Liver (tissue), 9 donors: ENCODE results near the gene DTD1. TPM values are rescaled to one million over a fixed set of nuclear protein-coding genes. Genes with fewer than 3 reads are reported as not detected.

Source experiments
- DNase-seq: peaks from one replicate; pipeline ENCODE4 v3.0.0-alpha.2; 2017; ENCODE audit warnings: low spot score
- H3K27ac ChIP-seq, 2 donors: one replicate each; pipeline ENCODE4 v1.7.0; 2013; ENCODE audit warnings: inconsistent platforms in 2 of 2, low read length in 2 of 2, control low read depth in 1 of 2, low read depth in 1 of 2, mild to moderate bottlenecking in 1 of 2
- H3K27me3 ChIP-seq, 4 donors: one replicate each; pipeline versions ENCODE4 v1.6.1 to v1.7.0; 2013; ENCODE audit warnings: low read length in 3 of 4, inconsistent platforms in 1 of 4, mild to moderate bottlenecking in 1 of 4, moderate library complexity in 1 of 4; ENCODE audit not compliant: control insufficient read depth in 4 of 4, insufficient read depth in 4 of 4
- H3K36me3 ChIP-seq, 4 donors: one replicate each; pipeline versions ENCODE4 v1.6.1 to v1.7.0; 2013; ENCODE audit warnings: low read length in 3 of 4, mild to moderate bottlenecking in 3 of 4, low read depth in 1 of 4, moderate library complexity in 1 of 4; ENCODE audit not compliant: control insufficient read depth in 4 of 4, insufficient read depth in 3 of 4
- H3K4me1 ChIP-seq, 4 donors: one replicate each; pipeline versions ENCODE4 v1.6.1 to v1.7.0; 2013; ENCODE audit warnings: low read length in 3 of 4, mild to moderate bottlenecking in 3 of 4, moderate library complexity in 1 of 4; ENCODE audit not compliant: control insufficient read depth in 4 of 4, insufficient read depth in 4 of 4
- H3K4me3 ChIP-seq, 3 donors: one replicate each; pipeline versions ENCODE4 v1.6.1 to v1.7.0; 2013; ENCODE audit warnings: low read length in 3 of 3, control low read depth in 1 of 3, low read depth in 1 of 3, mild to moderate bottlenecking in 1 of 3
- H3K9ac ChIP-seq, 2 donors: one replicate each; pipeline ENCODE4 v1.7.0; 2013; ENCODE audit warnings: low read length in 2 of 2, mild to moderate bottlenecking in 2 of 2, moderate library complexity in 2 of 2, control low read depth in 1 of 2, low read depth in 1 of 2
- H3K9me3 ChIP-seq, 4 donors: one replicate each; pipeline versions ENCODE4 v1.6.1 to v1.7.0; 2013; ENCODE audit warnings: low read length in 3 of 4; ENCODE audit not compliant: control insufficient read depth in 4 of 4
- ATF3 ChIP-seq: IDR thresholded peaks from 2 replicates; pipeline ENCODE4 v1.6.1; 2016; ENCODE audit warnings: antibody characterized with exemption
- EGR1 ChIP-seq, 2 donors: IDR thresholded peaks; 2 replicates each; pipeline ENCODE4 v1.6.1; 2016 to 2018; ENCODE audit warnings: antibody characterized with exemption in 2 of 2, low read depth in 2 of 2
- FOXA1 ChIP-seq: IDR thresholded peaks from 2 replicates; pipeline ENCODE4 v1.6.1; 2016; ENCODE audit warnings: antibody characterized with exemption
- FOXA2 ChIP-seq: IDR thresholded peaks from 2 replicates; pipeline ENCODE4 v1.6.1; 2016; ENCODE audit warnings: antibody characterized with exemption
- GABPA ChIP-seq, 2 donors: IDR thresholded peaks in 1 of 2; conservative IDR thresholded peaks in 1 of 2; 2 replicates each; pipeline ENCODE4 v1.6.1; 2016; ENCODE audit warnings: antibody characterized with exemption in 2 of 2, mild to moderate bottlenecking in 1 of 2, moderate library complexity in 1 of 2
- HNF4A ChIP-seq, 2 donors: conservative IDR thresholded peaks; 2 replicates each; pipeline ENCODE4 v1.6.1; 2016; ENCODE audit warnings: antibody characterized with exemption in 2 of 2, mild to moderate bottlenecking in 2 of 2
- HNF4G ChIP-seq: IDR thresholded peaks from 2 replicates; pipeline ENCODE4 v1.6.1; 2016; ENCODE audit warnings: antibody characterized with exemption
- JUND ChIP-seq, 2 donors: IDR thresholded peaks; 2 replicates each; pipeline ENCODE4 v1.6.1; 2016; ENCODE audit warnings: antibody characterized with exemption in 2 of 2
- NR2F2 ChIP-seq: IDR thresholded peaks from 2 replicates; pipeline ENCODE4 v1.6.1; 2016; ENCODE audit warnings: antibody characterized with exemption
- RAD21 ChIP-seq, 2 donors: IDR thresholded peaks; 2 replicates each; pipeline ENCODE4 v1.6.1; 2016; ENCODE audit warnings: antibody characterized with exemption in 2 of 2, mild to moderate bottlenecking in 2 of 2
- RXRA ChIP-seq, 2 donors: IDR thresholded peaks; 2 replicates each; pipeline ENCODE4 v1.6.1; 2017 to 2018; ENCODE audit warnings: antibody characterized with exemption in 2 of 2, mild to moderate bottlenecking in 1 of 2
- TAF1 ChIP-seq: conservative IDR thresholded peaks from 2 replicates; pipeline ENCODE4 v1.6.1; 2016; ENCODE audit warnings: antibody characterized with exemption, mild to moderate bottlenecking
- YY1 ChIP-seq: IDR thresholded peaks from 2 replicates; pipeline ENCODE4 v1.6.1; 2016; ENCODE audit warnings: antibody characterized with exemption, mild to moderate bottlenecking
- WGBS: extraction: QIAGEN DNeasy Blood & Tissue Kit; methylation state at CpG from one replicate; pipeline ENCODE4 v1.1.7; 2013; 5-methylcytosine and 5-hydroxymethylcytosine counted together
- polyA plus RNA-seq, 2 donors: library from polyadenylated mRNA; stranded (reverse) in 1 of 2; unstranded in 1 of 2; fragments of 200-250 nt in 1 of 2; fragments of >200 nt in 1 of 2; fragmentation: Nextera tagmentation in 1 of 2; extraction: Ambion mirVana in 1 of 2; gene quantifications; one replicate each; pipeline versions ENCODE4 v1.2.1 to v1.2.3, GENCODE V29; 2013 to 2015
- total RNA-seq, 2 donors: library from RNA; depleted of rRNA; stranded (reverse); fragments of >200 nt; gene quantifications; one replicate each; pipeline ENCODE4 v1.2.3, GENCODE V29; 2014
- TF ChIP-seq, protein P1 (sequence below): IDR thresholded peaks from 2 replicates; pipeline ENCODE4 v1.6.1; 2016; ENCODE audit warnings: antibody characterized with exemption
- TF ChIP-seq, protein P2 (sequence below): IDR thresholded peaks from 2 replicates; pipeline ENCODE4 v1.6.1; 2016; ENCODE audit warnings: antibody characterized with exemption, mild to moderate bottlenecking
- TF ChIP-seq, protein P3 (sequence below): IDR thresholded peaks from 2 replicates; pipeline ENCODE4 v1.6.1; 2016; ENCODE audit warnings: antibody characterized with exemption
- TF ChIP-seq, protein P4 (sequence below): fragments of 150-350 bp; IDR thresholded peaks from 2 replicates; pipeline ENCODE4 v1.5.1; 2017; ENCODE audit warnings: improper control_type of control experiment, low read depth, low read length; ENCODE audit not compliant: missing input control
- donor health status: healthy.
- donor health status: healthy.
- donor health status: healthy.
- donor health status: healthy.
- donor health status: healthy.

The DTD1 gene
- total and polyA plus RNA-seq, 4 donors = 7.8 to 11.3 (median 10.1) TPM

- Histone ChIP-seq H3K36me3 (no peaks in the 10 kb centered on the region), H3K9ac (no peak overlapping the region), H3K4me1 (no peaks in the 10 kb centered on the region), H3K4me3 (no peak overlapping the region), H3K27ac (no peak overlapping the region), H3K27me3 (no peaks in the 10 kb centered on the region), H3K9me3 (no peaks in the 10 kb centered on the region)
- DNase-seq = no peak
- TF ChIP-seq FOXA2 (no peak), RAD21 (IDR thresholded peaks at IDR 0.05) (no peak), TAF1 (no peak), FOXA1 (no peak), HNF4G (no peak), HNF4A (conservative IDR thresholded peaks at IDR 0.05) (no peak), GABPA (IDR thresholded peaks at IDR 0.05 in 1 of 2, conservative IDR thresholded peaks at IDR 0.05 in 1 of 2) (no peak), RXRA (IDR thresholded peaks at IDR 0.05) (no peak), ATF3 (no peak), YY1 (no peak), EGR1 (IDR thresholded peaks at IDR 0.05; ENCODE audit: low read depth in 2 of 2) (no peak)
- TF ChIP-seq, protein P1, sequence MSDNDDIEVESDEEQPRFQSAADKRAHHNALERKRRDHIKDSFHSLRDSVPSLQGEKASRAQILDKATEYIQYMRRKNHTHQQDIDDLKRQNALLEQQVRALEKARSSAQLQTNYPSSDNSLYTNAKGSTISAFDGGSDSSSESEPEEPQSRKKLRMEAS = no peak
- TF ChIP-seq, protein P2, sequence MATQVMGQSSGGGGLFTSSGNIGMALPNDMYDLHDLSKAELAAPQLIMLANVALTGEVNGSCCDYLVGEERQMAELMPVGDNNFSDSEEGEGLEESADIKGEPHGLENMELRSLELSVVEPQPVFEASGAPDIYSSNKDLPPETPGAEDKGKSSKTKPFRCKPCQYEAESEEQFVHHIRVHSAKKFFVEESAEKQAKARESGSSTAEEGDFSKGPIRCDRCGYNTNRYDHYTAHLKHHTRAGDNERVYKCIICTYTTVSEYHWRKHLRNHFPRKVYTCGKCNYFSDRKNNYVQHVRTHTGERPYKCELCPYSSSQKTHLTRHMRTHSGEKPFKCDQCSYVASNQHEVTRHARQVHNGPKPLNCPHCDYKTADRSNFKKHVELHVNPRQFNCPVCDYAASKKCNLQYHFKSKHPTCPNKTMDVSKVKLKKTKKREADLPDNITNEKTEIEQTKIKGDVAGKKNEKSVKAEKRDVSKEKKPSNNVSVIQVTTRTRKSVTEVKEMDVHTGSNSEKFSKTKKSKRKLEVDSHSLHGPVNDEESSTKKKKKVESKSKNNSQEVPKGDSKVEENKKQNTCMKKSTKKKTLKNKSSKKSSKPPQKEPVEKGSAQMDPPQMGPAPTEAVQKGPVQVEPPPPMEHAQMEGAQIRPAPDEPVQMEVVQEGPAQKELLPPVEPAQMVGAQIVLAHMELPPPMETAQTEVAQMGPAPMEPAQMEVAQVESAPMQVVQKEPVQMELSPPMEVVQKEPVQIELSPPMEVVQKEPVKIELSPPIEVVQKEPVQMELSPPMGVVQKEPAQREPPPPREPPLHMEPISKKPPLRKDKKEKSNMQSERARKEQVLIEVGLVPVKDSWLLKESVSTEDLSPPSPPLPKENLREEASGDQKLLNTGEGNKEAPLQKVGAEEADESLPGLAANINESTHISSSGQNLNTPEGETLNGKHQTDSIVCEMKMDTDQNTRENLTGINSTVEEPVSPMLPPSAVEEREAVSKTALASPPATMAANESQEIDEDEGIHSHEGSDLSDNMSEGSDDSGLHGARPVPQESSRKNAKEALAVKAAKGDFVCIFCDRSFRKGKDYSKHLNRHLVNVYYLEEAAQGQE = no peak
- TF ChIP-seq, protein P3, sequence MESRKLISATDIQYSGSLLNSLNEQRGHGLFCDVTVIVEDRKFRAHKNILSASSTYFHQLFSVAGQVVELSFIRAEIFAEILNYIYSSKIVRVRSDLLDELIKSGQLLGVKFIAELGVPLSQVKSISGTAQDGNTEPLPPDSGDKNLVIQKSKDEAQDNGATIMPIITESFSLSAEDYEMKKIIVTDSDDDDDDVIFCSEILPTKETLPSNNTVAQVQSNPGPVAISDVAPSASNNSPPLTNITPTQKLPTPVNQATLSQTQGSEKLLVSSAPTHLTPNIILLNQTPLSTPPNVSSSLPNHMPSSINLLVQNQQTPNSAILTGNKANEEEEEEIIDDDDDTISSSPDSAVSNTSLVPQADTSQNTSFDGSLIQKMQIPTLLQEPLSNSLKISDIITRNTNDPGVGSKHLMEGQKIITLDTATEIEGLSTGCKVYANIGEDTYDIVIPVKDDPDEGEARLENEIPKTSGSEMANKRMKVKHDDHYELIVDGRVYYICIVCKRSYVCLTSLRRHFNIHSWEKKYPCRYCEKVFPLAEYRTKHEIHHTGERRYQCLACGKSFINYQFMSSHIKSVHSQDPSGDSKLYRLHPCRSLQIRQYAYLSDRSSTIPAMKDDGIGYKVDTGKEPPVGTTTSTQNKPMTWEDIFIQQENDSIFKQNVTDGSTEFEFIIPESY = no peak
- 50% methylated on average over 2 of the region's 2 CpGs for WGBS
Observed at GRCh38 chr20:18647777-18648176, 59.9 kb downstream of the DTD1 start.

GRCh38 chr20:18650224-18650623 lies 62.4 kb downstream of the DTD1 start:
- Histone ChIP-seq H3K36me3 (no peaks in the 10 kb centered on the region), H3K4me1 (no peaks in the 10 kb centered on the region), H3K27ac (no peak overlapping the region), H3K9me3 (no peaks in the 10 kb centered on the region), H3K4me3 (no peak overlapping the region), H3K9ac (no peak overlapping the region), H3K27me3 (no peaks in the 10 kb centered on the region)
- 85% methylated on average over 5 of the region's 5 CpGs for WGBS
- DNase-seq = no peak
- TF ChIP-seq NR2F2 = no peak
- TF ChIP-seq, protein P4, sequence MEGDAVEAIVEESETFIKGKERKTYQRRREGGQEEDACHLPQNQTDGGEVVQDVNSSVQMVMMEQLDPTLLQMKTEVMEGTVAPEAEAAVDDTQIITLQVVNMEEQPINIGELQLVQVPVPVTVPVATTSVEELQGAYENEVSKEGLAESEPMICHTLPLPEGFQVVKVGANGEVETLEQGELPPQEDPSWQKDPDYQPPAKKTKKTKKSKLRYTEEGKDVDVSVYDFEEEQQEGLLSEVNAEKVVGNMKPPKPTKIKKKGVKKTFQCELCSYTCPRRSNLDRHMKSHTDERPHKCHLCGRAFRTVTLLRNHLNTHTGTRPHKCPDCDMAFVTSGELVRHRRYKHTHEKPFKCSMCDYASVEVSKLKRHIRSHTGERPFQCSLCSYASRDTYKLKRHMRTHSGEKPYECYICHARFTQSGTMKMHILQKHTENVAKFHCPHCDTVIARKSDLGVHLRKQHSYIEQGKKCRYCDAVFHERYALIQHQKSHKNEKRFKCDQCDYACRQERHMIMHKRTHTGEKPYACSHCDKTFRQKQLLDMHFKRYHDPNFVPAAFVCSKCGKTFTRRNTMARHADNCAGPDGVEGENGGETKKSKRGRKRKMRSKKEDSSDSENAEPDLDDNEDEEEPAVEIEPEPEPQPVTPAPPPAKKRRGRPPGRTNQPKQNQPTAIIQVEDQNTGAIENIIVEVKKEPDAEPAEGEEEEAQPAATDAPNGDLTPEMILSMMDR = no peak
- no peak for TF ChIP-seq TAF1
- TF ChIP-seq ATF3 = no peak
- TF ChIP-seq, protein P1 = no peak
- no peak for TF ChIP-seq JUND (IDR thresholded peaks at IDR 0.05)
- TF ChIP-seq HNF4A (conservative IDR thresholded peaks at IDR 0.05) = no peak
- TF ChIP-seq HNF4G = no peak
- no peak for TF ChIP-seq EGR1 (IDR thresholded peaks at IDR 0.05; ENCODE audit: low read depth in 2 of 2)
- TF ChIP-seq, protein P2 = no peak
- no peak for TF ChIP-seq YY1
